ENCODE results near the gene UBASH3B. TPM values are rescaled to one million over a fixed set of nuclear protein-coding genes. Genes with fewer than 3 reads are reported as not detected.

UBASH3B gene
- polyA plus RNA-seq, 1 experiment: 19.1 TPM

- H3K9me3 ChIP-seq (ENCODE audit: control insufficient read depth, insufficient read depth, low read length): no peaks in the 10 kb centered on the region
- ChIA-PET POLR2A (no interaction called here), CTCF (interaction anchor here (1.5 kb wide), 1 partner anchor 67 kb away, joined by 5 read pairs; no protein-coding TSS in a partner anchor)
- H3K27me3 ChIP-seq (ENCODE audit: control insufficient read depth, insufficient read depth, low read length): no peaks in the 10 kb centered on the region
- H3K27ac ChIP-seq (ENCODE audit: low read depth, low read length): no peak overlapping the region
- no peak for TF ChIP-seq CTCF (IDR thresholded peaks at IDR 0.05; ENCODE audit: low read depth, low read length)
- H3K4me3 ChIP-seq (ENCODE audit: low read depth, low read length): no peak overlapping the region
- DNase-seq (ENCODE audit: low read depth, low spot score): no peak
Observed at GRCh38 chr11:122714004-122714403, 58.5 kb downstream of the UBASH3B start.

- ChIA-PET CTCF (no interaction called here), POLR2A (no interaction called here)
- Histone ChIP-seq H3K27ac (ENCODE audit: low read depth, low read length) (no peak overlapping the region), H3K27me3 (ENCODE audit: control insufficient read depth, insufficient read depth, low read length) (no peaks in the 10 kb centered on the region), H3K4me3 (ENCODE audit: low read depth, low read length) (no peak overlapping the region), H3K9me3 (ENCODE audit: control insufficient read depth, insufficient read depth, low read length) (no peaks in the 10 kb centered on the region)
- TF ChIP-seq CTCF (IDR thresholded peaks at IDR 0.05; ENCODE audit: low read depth, low read length): no peak
- no peak for DNase-seq (ENCODE audit: low read depth, low spot score)
Observed at GRCh38 chr11:122714484-122714883, 59.0 kb downstream of the UBASH3B start.

GRCh38 chr11:122715548-122716440, 60.3 kb downstream of the UBASH3B start:
- no peaks in the 10 kb centered on the region for H3K27me3 ChIP-seq (ENCODE audit: control insufficient read depth, insufficient read depth, low read length)
- no peak overlapping the region for H3K4me3 ChIP-seq (ENCODE audit: low read depth, low read length)
- H3K9me3 ChIP-seq (ENCODE audit: control insufficient read depth, insufficient read depth, low read length): no peaks in the 10 kb centered on the region
- ChIA-PET POLR2A (no interaction called here), CTCF (no interaction called here)
- no peak for DNase-seq (ENCODE audit: low read depth, low spot score)
- H3K27ac ChIP-seq (ENCODE audit: low read depth, low read length): no peak overlapping the region
- TF ChIP-seq CTCF (IDR thresholded peaks at IDR 0.05; ENCODE audit: low read depth, low read length): no peak

GRCh38 chr11:122717264-122717867, 61.8 kb downstream of the UBASH3B start:
- DNase-seq (ENCODE audit: low read depth, low spot score): no peak
- POLR2A ChIA-PET: no interaction called here
- no peak overlapping the region for H3K27ac ChIP-seq (ENCODE audit: low read depth, low read length)
- no peak for TF ChIP-seq CTCF (IDR thresholded peaks at IDR 0.05; ENCODE audit: low read depth, low read length)
- CTCF ChIA-PET: no interaction called here
- no peaks in the 10 kb centered on the region for H3K9me3 ChIP-seq (ENCODE audit: control insufficient read depth, insufficient read depth, low read length)
- H3K27me3 ChIP-seq (ENCODE audit: control insufficient read depth, insufficient read depth, low read length): no peaks in the 10 kb centered on the region
- no peak overlapping the region for H3K4me3 ChIP-seq (ENCODE audit: low read depth, low read length)
